ENCODE measurements around the gene DDO.
"Not testable (repeated sequence)": the region's sequence is repeated elsewhere in the genome, so short reads cannot be mapped to it uniquely, and the experiment has no call there.

The DDO gene

GRCh38 chr6:110366256-110366655 lies 49.1 kb downstream of the DDO start:
- DNase-seq, result no peak

- DNase-seq, result no peak
These were observed 50.8 kb downstream of the DDO start for GRCh38 chr6:110364364-110365105.

GRCh38 chr6:110363748-110364147 lies 51.6 kb downstream of the DDO start:
- DNase-seq, result no peak

GRCh38 chr6:110360676-110361075 lies 54.7 kb downstream of the DDO start:
- DNase-seq, result no peak

- DNase-seq, result no peak
These were observed 55.8 kb downstream of the DDO start for GRCh38 chr6:110359556-110359955.

GRCh38 chr6:110358553-110359160 lies 56.7 kb downstream of the DDO start:
- DNase-seq, result no peak

- DNase-seq, result peak; percentile 19
These were observed 57.5 kb downstream of the DDO start, which contains the start of gene METTL24 for GRCh38 chr6:110357664-110358552. Gene METTL24 (minus strand): TSS chr6:110358349. CDS start chr6:110358272, 77 bp downstream.

GRCh38 chr6:110357298-110357663 lies 58.1 kb downstream of the DDO start:
- peak; percentile 8 for DNase-seq

- no peak for DNase-seq
These were observed 58.6 kb downstream of the DDO start for GRCh38 chr6:110356778-110357177.

- DNase-seq, result no peak
These were observed 59.6 kb downstream of the DDO start for GRCh38 chr6:110355727-110356126.

GRCh38 chr6:110355022-110355421 lies 60.4 kb downstream of the DDO start:
- DNase-seq, result no peak

- DNase-seq, result no peak
These were observed 61.2 kb downstream of the DDO start for GRCh38 chr6:110354153-110354552.

GRCh38 chr6:110353457-110354001 lies 61.8 kb downstream of the DDO start:
- DNase-seq, result no peak

GRCh38 chr6:110352563-110353262 lies 62.7 kb downstream of the DDO start:
- DNase-seq, result no peak

GRCh38 chr6:110351986-110352385 lies 63.4 kb downstream of the DDO start:
- DNase-seq, result no peak

- DNase-seq, result no peak
These were observed 63.8 kb downstream of the DDO start for GRCh38 chr6:110351546-110351945.

GRCh38 chr6:110350593-110350992 lies 64.8 kb downstream of the DDO start:
- not testable (repeated sequence) for DNase-seq

- no peak for DNase-seq
These were observed 66.2 kb downstream of the DDO start for GRCh38 chr6:110348961-110349690.

- DNase-seq, result no peak
These were observed 70.3 kb downstream of the DDO start for GRCh38 chr6:110345025-110345424.

- no peak for DNase-seq
These were observed 72.6 kb downstream of the DDO start for GRCh38 chr6:110342759-110343158.
